HL-60 (cell line): Measurements from ENCODE around the gene VDR.

Source experiments
- DNase-seq, 2 experiments: peaks; one replicate each; pipeline ENCODE4 v3.0.0-alpha.2; 2010 to 2020; ENCODE audit warnings: low read depth in 1 of 2, low spot score in 1 of 2
- H3K27ac ChIP-seq: fragments of 250-450 bp; sonication (Bioruptor Pico); replicated peaks from 2 replicates; pipeline ENCODE4 v1.5.1; 2020; ENCODE audit warnings: mild to moderate bottlenecking, moderate library complexity
- H3K27me3 ChIP-seq: fragments of 250-450 bp; sonication (Bioruptor Pico); 2 replicates; pipeline ENCODE4 v1.5.1; 2021; ENCODE audit warnings: mild to moderate bottlenecking, moderate library complexity; ENCODE audit not compliant: insufficient read depth, poor library complexity, severe bottlenecking
- H3K4me3 ChIP-seq: replicated peaks from 2 replicates; pipeline ENCODE4 v1.5.1; 2011; ENCODE audit warnings: mild to moderate bottlenecking, control low read depth, low read length; ENCODE audit not compliant: insufficient read depth
- CTCF ChIP-seq: IDR thresholded peaks from one replicate; pipeline ENCODE4 v1.5.1; 2011; ENCODE audit warnings: low read length, control low read depth, inconsistent platforms; ENCODE audit not compliant: insufficient read depth
- GABPA ChIP-seq: IDR thresholded peaks from 2 replicates; pipeline ENCODE4 v1.6.1; 2012; ENCODE audit warnings: low read depth
- POLR2AphosphoS5 ChIP-seq: IDR thresholded peaks from 2 replicates; pipeline ENCODE4 v1.6.1; 2012; ENCODE audit warnings: low read depth
- SPI1 ChIP-seq: IDR thresholded peaks from 2 replicates; pipeline ENCODE4 v1.6.1; 2012; ENCODE audit warnings: low read depth, mild to moderate bottlenecking, borderline replicate concordance
- TF ChIP-seq, protein P1 (sequence below): IDR thresholded peaks from 2 replicates; pipeline ENCODE4 v1.6.1; 2012; ENCODE audit warnings: low read depth; ENCODE audit not compliant: insufficient replicate concordance

VDR gene

GRCh38 chr12:47805417-47805816 is 99.4 kb downstream of the VDR start:
- Histone ChIP-seq H3K27me3 (no peaks in the 10 kb centered on the region), H3K4me3 (no peak overlapping the region), H3K27ac (no peak overlapping the region)
- TF ChIP-seq POLR2AphosphoS5: no peak
- TF ChIP-seq SPI1: no peak
- TF ChIP-seq GABPA: no peak
- TF ChIP-seq, protein P1, sequence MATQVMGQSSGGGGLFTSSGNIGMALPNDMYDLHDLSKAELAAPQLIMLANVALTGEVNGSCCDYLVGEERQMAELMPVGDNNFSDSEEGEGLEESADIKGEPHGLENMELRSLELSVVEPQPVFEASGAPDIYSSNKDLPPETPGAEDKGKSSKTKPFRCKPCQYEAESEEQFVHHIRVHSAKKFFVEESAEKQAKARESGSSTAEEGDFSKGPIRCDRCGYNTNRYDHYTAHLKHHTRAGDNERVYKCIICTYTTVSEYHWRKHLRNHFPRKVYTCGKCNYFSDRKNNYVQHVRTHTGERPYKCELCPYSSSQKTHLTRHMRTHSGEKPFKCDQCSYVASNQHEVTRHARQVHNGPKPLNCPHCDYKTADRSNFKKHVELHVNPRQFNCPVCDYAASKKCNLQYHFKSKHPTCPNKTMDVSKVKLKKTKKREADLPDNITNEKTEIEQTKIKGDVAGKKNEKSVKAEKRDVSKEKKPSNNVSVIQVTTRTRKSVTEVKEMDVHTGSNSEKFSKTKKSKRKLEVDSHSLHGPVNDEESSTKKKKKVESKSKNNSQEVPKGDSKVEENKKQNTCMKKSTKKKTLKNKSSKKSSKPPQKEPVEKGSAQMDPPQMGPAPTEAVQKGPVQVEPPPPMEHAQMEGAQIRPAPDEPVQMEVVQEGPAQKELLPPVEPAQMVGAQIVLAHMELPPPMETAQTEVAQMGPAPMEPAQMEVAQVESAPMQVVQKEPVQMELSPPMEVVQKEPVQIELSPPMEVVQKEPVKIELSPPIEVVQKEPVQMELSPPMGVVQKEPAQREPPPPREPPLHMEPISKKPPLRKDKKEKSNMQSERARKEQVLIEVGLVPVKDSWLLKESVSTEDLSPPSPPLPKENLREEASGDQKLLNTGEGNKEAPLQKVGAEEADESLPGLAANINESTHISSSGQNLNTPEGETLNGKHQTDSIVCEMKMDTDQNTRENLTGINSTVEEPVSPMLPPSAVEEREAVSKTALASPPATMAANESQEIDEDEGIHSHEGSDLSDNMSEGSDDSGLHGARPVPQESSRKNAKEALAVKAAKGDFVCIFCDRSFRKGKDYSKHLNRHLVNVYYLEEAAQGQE: no peak
- no peak for TF ChIP-seq CTCF
- no peak for DNase-seq

- no peak for DNase-seq
- Histone ChIP-seq H3K27me3 (no peaks in the 10 kb centered on the region), H3K4me3 (no peak overlapping the region), H3K27ac (no peak overlapping the region)
- TF ChIP-seq GABPA: no peak
- TF ChIP-seq POLR2AphosphoS5: no peak
- TF ChIP-seq CTCF: no peak
These were observed 100.6 kb downstream of the VDR start for GRCh38 chr12:47804171-47804570.

DNA sequence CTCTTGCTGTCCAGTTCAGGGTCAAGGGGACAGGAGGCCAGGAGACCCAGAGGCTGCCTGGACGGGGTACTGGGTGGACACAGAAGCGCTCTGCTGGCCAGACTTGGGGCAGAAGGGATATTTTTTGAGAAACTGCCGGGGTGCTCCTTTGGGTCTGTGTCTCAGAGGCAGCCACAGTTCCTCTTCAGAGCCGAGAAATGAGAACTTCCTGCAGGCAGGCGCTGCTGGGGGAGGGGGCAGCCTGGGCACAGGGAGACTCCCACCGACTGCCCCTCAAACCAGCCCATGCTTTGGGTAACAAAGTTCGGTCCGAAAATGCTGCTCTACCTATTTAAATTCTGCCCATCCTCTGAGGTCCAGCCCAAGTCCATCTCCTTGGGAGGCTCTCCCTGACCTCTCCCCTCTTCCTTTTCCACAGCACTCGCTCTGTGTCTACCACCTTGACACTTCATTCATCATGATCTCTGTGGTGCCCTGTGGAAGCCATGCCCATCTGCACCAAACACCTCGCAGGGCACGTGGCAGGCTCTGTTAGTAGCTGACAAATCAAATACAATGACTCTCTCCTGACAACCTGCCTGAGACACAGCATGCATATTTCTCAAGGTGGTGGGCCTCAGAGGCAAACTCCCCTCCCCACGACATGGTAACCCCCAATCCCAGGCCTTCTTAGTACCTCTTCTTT is 101.5 kb downstream of the VDR start:
- Histone ChIP-seq H3K4me3 (no peak overlapping the region), H3K27ac (peak overlapping the region; percentile 64), H3K27me3 (no peaks in the 10 kb centered on the region)
- DNase-seq: peak in 1 of 2 experiments; percentile 47
- TF ChIP-seq SPI1: peak; percentile 62; the same call in 1 of the 2 replicates
- TF ChIP-seq GABPA: no peak

DNA sequence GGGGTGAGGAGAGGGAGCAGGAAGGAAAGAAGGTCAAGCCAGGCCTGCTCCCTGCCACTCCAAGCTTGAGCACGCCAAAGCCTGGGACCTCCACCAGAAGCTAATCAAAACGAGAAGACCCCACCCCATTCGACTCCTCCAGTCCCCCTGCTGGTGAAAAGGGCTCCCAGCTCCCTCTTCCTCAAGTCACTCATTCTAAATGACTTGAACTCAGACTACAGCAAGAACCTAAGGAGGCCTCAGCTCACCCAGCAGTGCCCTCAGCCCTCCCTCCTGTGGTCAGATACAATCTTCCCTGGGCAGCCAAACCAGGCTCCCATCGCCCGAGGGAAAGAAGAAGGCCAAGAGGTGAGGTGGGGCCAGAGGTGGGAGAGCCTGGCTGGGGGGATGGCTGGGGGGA is 102.5 kb downstream of the VDR start:
- peak in 1 of 2 experiments; percentile 26 for DNase-seq
- Histone ChIP-seq H3K4me3 (no peak overlapping the region), H3K27me3 (no peaks in the 10 kb centered on the region), H3K27ac (peak overlapping the region; percentile 64)
- TF ChIP-seq POLR2AphosphoS5 (no peak), CTCF (peak; percentile 36)

GRCh38 chr12:47801904-47802246 is 102.9 kb downstream of the VDR start:
- no peak for TF ChIP-seq SPI1
- TF ChIP-seq CTCF: no peak
- no peak for TF ChIP-seq POLR2AphosphoS5
- TF ChIP-seq, protein P1: no peak
- no peak for TF ChIP-seq GABPA
- DNase-seq: no peak
- Histone ChIP-seq H3K4me3 (no peak overlapping the region), H3K27me3 (no peaks in the 10 kb centered on the region), H3K27ac (peak overlapping the region; percentile 64; the same call in 1 of the 2 replicates)
